H1 (cell line): Measurements from ENCODE around the gene PPP1R14B. TPM values are rescaled to one million over a fixed set of nuclear protein-coding genes. Genes with fewer than 3 reads are reported as not detected.

ENCODE experiments used
- CTCF ChIA-PET: fragments of 300-600 bp; sonication (Branson Sonifier 250); formaldehyde crosslinking; loops from one replicate; lab custom pipeline; 2021; ENCODE audit not compliant: partially characterized antibody; lab: Charles Lee
- POLR2A ChIA-PET: fragments of 300-600 bp; sonication (Branson Sonifier 250); formaldehyde crosslinking; loops from one replicate; lab custom pipeline; 2021; ENCODE audit warnings: inconsistent platforms; ENCODE audit not compliant: partially characterized antibody; lab: Charles Lee
- DNase-seq, 2 experiments: peaks; one replicate each; pipeline versions ENCODE4 v3.0.0 to v3.0.0-alpha.2; 2010 to 2022; ENCODE audit warnings: low spot score in 2 of 2, low read depth in 1 of 2, mixed read lengths in 1 of 2
- FAIRE-seq: peaks from 2 replicates; lab custom pipeline; 2011; peaks lifted over from hg19 to GRCh38; lab: Jason Lieb, UNC
- H2AFZ ChIP-seq: 2 replicates; pipeline ENCODE4 v1.8.1; 2012; ENCODE audit warnings: low read length, inconsistent platforms
- H2AK5ac ChIP-seq: 2 replicates; pipeline ENCODE4 v1.6.1; 2013; ENCODE audit warnings: low read depth, low read length
- H2BK120ac ChIP-seq: replicated peaks from 2 replicates; pipeline ENCODE3; 2013; ENCODE audit warnings: low read depth, low read length, inconsistent platforms
- H2BK12ac ChIP-seq: 2 replicates; pipeline ENCODE4 v1.6.1; 2013; ENCODE audit warnings: low read depth, low read length
- H2BK15ac ChIP-seq: 2 replicates; pipeline ENCODE4 v1.6.1; 2013; ENCODE audit warnings: low read length
- H2BK20ac ChIP-seq: 2 replicates; pipeline ENCODE4 v1.6.1; 2013; ENCODE audit warnings: low read length
- H2BK5ac ChIP-seq: 2 replicates; pipeline ENCODE4 v1.6.1; 2013; ENCODE audit warnings: low read depth, low read length
- H3K14ac ChIP-seq: 2 replicates; pipeline ENCODE4 v1.6.1; 2013; ENCODE audit warnings: inconsistent platforms; ENCODE audit not compliant: insufficient read length
- H3K18ac ChIP-seq: 2 replicates; pipeline ENCODE4 v1.6.1; 2013; ENCODE audit warnings: low read length; ENCODE audit errors: extremely low read depth
- H3K23ac ChIP-seq: 2 replicates; pipeline ENCODE4 v1.6.1; 2013; ENCODE audit warnings: inconsistent platforms; ENCODE audit not compliant: insufficient read length
- H3K23me2 ChIP-seq: 2 replicates; pipeline ENCODE4 v1.6.1; 2013; ENCODE audit warnings: low read depth, low read length
- H3K27ac ChIP-seq: 2 replicates; pipeline ENCODE4 v1.6.1; 2011; ENCODE audit warnings: low read depth, low read length, inconsistent platforms
- H3K27me3 ChIP-seq, 4 experiments: replicated peaks in 1 of 4; 1 replicate in 1 of 4; 2 replicates in 3 of 4; pipeline versions ENCODE4 v1.6.1 to v1.8.1; 2011 to 2013; ENCODE audit warnings: low read length in 3 of 4, mild to moderate bottlenecking in 3 of 4, inconsistent platforms in 2 of 4, mixed read lengths in 2 of 4, moderate library complexity in 1 of 4; ENCODE audit not compliant: control insufficient read depth in 3 of 4, insufficient read depth in 3 of 4; ENCODE audit errors: extremely low read depth in 1 of 4
- H3K36me3 ChIP-seq, 4 experiments: 2 replicates each; pipeline versions ENCODE4 v1.6.1 to v1.8.1; 2011 to 2013; ENCODE audit warnings: mild to moderate bottlenecking in 4 of 4, low read length in 3 of 4, moderate library complexity in 2 of 4, control low read depth in 1 of 4, inconsistent platforms in 1 of 4; ENCODE audit not compliant: insufficient read depth in 4 of 4, control insufficient read depth in 2 of 4
- H3K4ac ChIP-seq: replicated peaks from 2 replicates; pipeline ENCODE3; 2013; ENCODE audit warnings: low read length, low read depth, mixed read lengths, inconsistent platforms; ENCODE audit not compliant: insufficient read length
- H3K4me1 ChIP-seq, 4 experiments: replicated peaks in 1 of 4; 1 replicate in 1 of 4; 2 replicates in 3 of 4; pipeline versions ENCODE4 v1.6.1 to v1.8.1; 2011 to 2013; ENCODE audit warnings: low read length in 3 of 4, inconsistent platforms in 2 of 4, mixed read lengths in 1 of 4; ENCODE audit not compliant: insufficient read depth in 4 of 4, control insufficient read depth in 3 of 4
- H3K4me2 ChIP-seq, 2 experiments: 2 replicates each; pipeline versions ENCODE4 v1.6.1 to v1.8.1; 2011 to 2013; ENCODE audit warnings: low read depth in 2 of 2, low read length in 2 of 2, control low read depth in 1 of 2, inconsistent platforms in 1 of 2, mild to moderate bottlenecking in 1 of 2; ENCODE audit not compliant: insufficient read depth in 1 of 2
- H3K4me3 ChIP-seq, 4 experiments: fragments of 200-600, 300-600 bp in 1 of 4; sonication (generic), shearing (Covaris generic), sonication (Bioruptor Twin) in 1 of 4; 2 replicates each; pipeline versions ENCODE4 v1.5.1 to v1.8.1; 2011 to 2016; ENCODE audit warnings: low read length in 4 of 4, low read depth in 3 of 4, control low read depth in 2 of 4, inconsistent platforms in 2 of 4, mild to moderate bottlenecking in 2 of 4, mixed read lengths in 1 of 4, moderate library complexity in 1 of 4; ENCODE audit not compliant: insufficient read depth in 2 of 4; ENCODE audit errors: extremely low read depth in 1 of 4
- H3K56ac ChIP-seq: replicated peaks from 2 replicates; pipeline ENCODE3; 2013; ENCODE audit warnings: low read depth, mild to moderate bottlenecking, mixed read lengths, low read length, inconsistent platforms; ENCODE audit not compliant: insufficient read length
- H3K79me1 ChIP-seq: 2 replicates; pipeline ENCODE4 v1.6.1; 2013; ENCODE audit warnings: low read depth, low read length, control low read depth
- H3K79me2 ChIP-seq, 2 experiments: 2 replicates each; pipeline versions ENCODE4 v1.6.1 to v1.8.1; 2012 to 2013; ENCODE audit warnings: low read length in 2 of 2, mild to moderate bottlenecking in 2 of 2, inconsistent platforms in 1 of 2; ENCODE audit not compliant: insufficient read depth in 2 of 2, control insufficient read depth in 1 of 2
- H3K9ac ChIP-seq, 4 experiments: replicated peaks in 1 of 4; 1 replicate in 1 of 4; 2 replicates in 3 of 4; pipeline versions ENCODE4 v1.6.1 to v1.8.1; 2011 to 2013; ENCODE audit warnings: low read depth in 3 of 4, low read length in 3 of 4, control low read depth in 2 of 4, mild to moderate bottlenecking in 2 of 4, moderate library complexity in 2 of 4, inconsistent platforms in 1 of 4; ENCODE audit errors: extremely low read depth in 1 of 4
- H3K9me3 ChIP-seq, 2 experiments: 2 replicates each; pipeline versions ENCODE4 v1.6.1 to v1.8.1; 2012 to 2013; ENCODE audit warnings: mild to moderate bottlenecking in 2 of 2, moderate library complexity in 2 of 2, control low read depth in 1 of 2, inconsistent platforms in 1 of 2, low read depth in 1 of 2, low read length in 1 of 2, mixed read lengths in 1 of 2; ENCODE audit not compliant: insufficient read depth in 2 of 2
- H4K20me1 ChIP-seq, 2 experiments: replicated peaks in 1 of 2; 2 replicates each; pipeline versions ENCODE3 to v1.8.1; 2011 to 2013; ENCODE audit warnings: inconsistent platforms in 2 of 2, low read length in 2 of 2, mild to moderate bottlenecking in 1 of 2; ENCODE audit not compliant: insufficient read depth in 2 of 2, control insufficient read depth in 1 of 2
- H4K5ac ChIP-seq: 2 replicates; pipeline ENCODE4 v1.6.1; 2013; ENCODE audit warnings: low read length, low read depth, mixed read lengths, inconsistent platforms; ENCODE audit not compliant: insufficient read length
- H4K8ac ChIP-seq: 2 replicates; pipeline ENCODE4 v1.8.0; 2013; ENCODE audit warnings: mild to moderate bottlenecking, moderate library complexity, low read length, inconsistent platforms; ENCODE audit not compliant: insufficient read depth; ENCODE audit errors: extremely low read depth
- H4K91ac ChIP-seq: replicated peaks from 2 replicates; pipeline ENCODE3; 2013; ENCODE audit warnings: low read length, mixed read lengths, inconsistent platforms; ENCODE audit not compliant: insufficient read length
- CEBPB ChIP-seq: IDR thresholded peaks from 2 replicates; pipeline ENCODE4 v1.6.1; 2012; ENCODE audit warnings: low read depth, low read length
- RAD21 ChIP-seq, 2 experiments: IDR thresholded peaks in 1 of 2; conservative IDR thresholded peaks in 1 of 2; 2 replicates each; pipeline ENCODE4 v1.6.1; 2011; ENCODE audit warnings: low read depth in 2 of 2, low read length in 2 of 2, improper control_type of control experiment in 1 of 2, inconsistent platforms in 1 of 2, mild to moderate bottlenecking in 1 of 2, moderate library complexity in 1 of 2
- TAF7 ChIP-seq: optimal IDR thresholded peaks from 2 replicates; pipeline ENCODE3; 2011; ENCODE audit warnings: low read depth, mild to moderate bottlenecking, inconsistent platforms, low read length, moderate library complexity, borderline replicate concordance
- WGBS, 2 experiments: shearing (Covaris generic) in 1 of 2; methylation state at CpG; one replicate each; pipeline versions ENCODE4 v1.1.6 to v1.1.7; 2013 to 2015; ENCODE audit warnings: low lambda C conversion rate in 2 of 2, mixed read lengths in 2 of 2, inconsistent platforms in 1 of 2, low coverage in 1 of 2, missing lambda C conversion rate in 1 of 2; ENCODE audit not compliant: insufficient replicate concordance in 2 of 2, insufficient coverage in 1 of 2, insufficient read length in 1 of 2; ENCODE audit errors: extremely low coverage in 1 of 2, missing lambda C conversion rate in 1 of 2; 5-methylcytosine and 5-hydroxymethylcytosine counted together
- polyA plus RNA-seq, 7 experiments: library from polyadenylated mRNA; depleted of rRNA in 3 of 7; stranded (reverse) in 5 of 7; unstranded in 2 of 7; fragments of >200 nt in 5 of 7; fragments of 200-250 nt in 2 of 7; gene quantifications; 1 replicate in 5 of 7; 2 replicates in 1 of 7; 4 replicates in 1 of 7; pipeline versions ENCODE4 v1.2.1 to v1.2.3, GENCODE V29; 2011 to 2013; ENCODE audit warnings: missing spikeins in 2 of 7, mixed read lengths in 2 of 7
- total RNA-seq: library from RNA; stranded (reverse); fragmentation: NEBNext Ultra II Directional; extraction: Animal tissue kit (Norgen Biotek cat#: 25700); gene quantifications from 2 replicates; pipeline ENCODE4 v1.2.1, GENCODE V29; 2021

The PPP1R14B gene
- total and polyA plus RNA-seq, 2 of the 8 experiments (the other 6 are each of a cell fraction or from before 2014, with no cell fraction given): 265 to 419 TPM

GRCh38 chr11:64229744-64230170 is 17.0 kb downstream of the PPP1R14B start:
- TF ChIP-seq RAD21 (IDR thresholded peaks at IDR 0.05 in 1 of 2, conservative IDR thresholded peaks at IDR 0.05 in 1 of 2; ENCODE audit: low read depth in 2 of 2, low read length in 2 of 2) (no peak), TAF7 (peak; percentile 22), CEBPB (no peak)

More at GRCh38 chr11:64229744-64230170, 17.0 kb downstream of the PPP1R14B start:
- Histone ChIP-seq H2AFZ (no peak overlapping the region), H3K9ac (no peak overlapping the region; a peak in 1 of 7 replicates), H2BK15ac (no peak overlapping the region), H2BK20ac (no peak overlapping the region), H4K91ac (no peak overlapping the region), H3K4ac (no peak overlapping the region), H3K18ac (peak overlapping the region; percentile 71), H3K23ac (no peak overlapping the region), H3K36me3 (no peaks in the 10 kb centered on the region), H3K4me1 (peaks cover 0 to 37% (median 18%) of the 10 kb centered on the region in 4 experiments; a peak in 6 of 7 replicates), H4K5ac (no peak overlapping the region), H2BK120ac (no peak overlapping the region), H4K8ac (peak overlapping the region; percentile 73; the same call in 1 of the 2 replicates), H4K20me1 (peaks cover 0 to 2% of the 10 kb centered on the region in 2 experiments), H2BK12ac (no peak overlapping the region), H3K27me3 (peaks cover 0 to 9% (median 6%) of the 10 kb centered on the region in 4 experiments; a peak in 4 of 7 replicates), H2BK5ac (no peak overlapping the region), H3K79me2 (no peaks in the 10 kb centered on the region), H3K23me2 (peaks cover 21% of the 10 kb centered on the region), H2AK5ac (no peak overlapping the region), H3K14ac (no peak overlapping the region), H3K79me1 (no peaks in the 10 kb centered on the region; the same call in 1 of the 2 replicates), H3K4me2 (peak overlapping the region; percentile 87 to 97), H3K56ac (no peak overlapping the region), H3K4me3 (peak overlapping the region; percentile 70 to 80 (median 76); a peak in 7 of 8 replicates), H3K27ac (no peak overlapping the region), H3K9me3 (no peaks in the 10 kb centered on the region)
- FAIRE-seq: no peak
- WGBS, 2 experiments: 67% methylated on average over 12 of the region's 13 CpGs; no CpG with 5 or more reads in 1 of the 2 experiments
- CTCF ChIA-PET: interaction anchor here (1.0 to 8.6 kb wide), 2 partner anchors 23 to 39 kb away, joined by 5 to 51 read pairs; partner anchors contain the start of gene FERMT3
- POLR2A ChIA-PET: interaction anchor here (0.9 to 11.9 kb wide), 3 partner anchors 17 to 38 kb away, joined by 3 to 190 read pairs (median 3); partner anchors contain the start of genes FERMT3, FKBP2, PLCB3 and PPP1R14B
- no peak for DNase-seq
